OCI-LY7 (cell line): ENCODE measurements around the gene LRRC74B.

Experiments used
- CTCF ChIP-seq: fragments of 200-600 bp; sonication (generic); conservative IDR thresholded peaks from 2 replicates; pipeline ENCODE4 v1.5.1; 2014; ENCODE audit warnings: mild to moderate bottlenecking, antibody characterized with exemption, low read length, moderate library complexity, mixed read lengths
- EZH2phosphoT487 ChIP-seq: fragments of 200-600 bp; sonication (generic); IDR thresholded peaks from 2 replicates; pipeline ENCODE4 v1.6.1; 2018; ENCODE audit warnings: low read depth, borderline replicate concordance, mild to moderate bottlenecking, mixed run types, antibody characterized with exemption, low read length, moderate library complexity, mixed read lengths

- peak; percentile 64 for TF ChIP-seq CTCF
- no peak for TF ChIP-seq EZH2phosphoT487
Measured at GRCh38 chr22:21098099-21098671, 52.4 kb downstream of the LRRC74B start.
